Measurements from ENCODE around the gene PHF2. TPM values are rescaled to one million over a fixed set of nuclear protein-coding genes. Genes with fewer than 3 reads are reported as not detected.

Gene PHF2
- total RNA-seq, 1 experiment from 2014 or later: 10.3 TPM

DNA sequence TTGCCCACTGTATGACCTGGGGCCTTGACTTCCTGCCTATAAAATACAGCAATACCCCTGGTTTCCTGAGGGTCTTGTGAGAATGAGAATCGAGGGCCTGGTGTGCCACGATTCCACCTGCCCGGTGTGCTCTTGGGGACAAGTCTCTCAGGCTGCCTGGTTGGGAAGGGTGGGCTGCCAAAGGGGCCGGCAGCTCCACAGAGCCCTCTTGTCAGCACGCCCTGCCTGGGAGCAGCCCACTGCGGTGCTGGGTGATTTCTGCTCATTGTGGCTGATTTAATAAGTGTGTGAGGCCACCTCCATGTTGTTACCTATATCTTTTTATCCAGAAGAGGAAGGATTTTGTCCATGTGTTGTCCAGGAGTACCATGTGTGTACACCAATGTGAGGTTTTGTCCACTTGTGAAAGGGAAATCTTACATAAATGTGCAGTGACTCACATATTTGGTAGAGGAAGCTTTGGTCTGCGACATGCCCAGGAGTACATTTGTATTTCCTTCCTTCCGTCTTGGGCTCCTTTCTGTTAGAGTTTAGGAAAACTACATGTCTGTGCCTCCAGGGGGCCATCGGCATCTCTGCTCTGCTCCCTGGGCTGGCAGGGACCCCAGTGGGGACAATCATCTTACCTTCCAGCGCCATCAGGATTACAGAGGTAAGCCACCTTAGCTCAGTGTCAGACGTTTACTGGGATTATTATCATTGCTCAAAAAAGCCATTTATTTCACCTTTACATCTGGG, 108.6 kb downstream of the PHF2 start:
- Histone ChIP-seq H3K36me3 (ENCODE audit: control insufficient read depth, insufficient read depth, low read length) (no peaks in the 10 kb centered on the region), H3K27me3 (replicated peaks; ENCODE audit: control insufficient read depth, insufficient read depth, low read length) (no peaks in the 10 kb centered on the region), H3K4me1 (no peaks in the 10 kb centered on the region), H3K9me3 (0 out of 2 replicates have a peak, but pooled peaks cover 7% of the 10 kb centered on the region), H3K4me3 (ENCODE audit: low read depth, low read length) (no peak overlapping the region)
- Mint-ChIP-seq H3K27me3 (ENCODE audit: insufficient read depth, unreplicated experiment) (no peaks in the 10 kb centered on the region), H3K9me3 (ENCODE audit: unreplicated experiment) (no peaks in the 10 kb centered on the region), H3K4me1 (ENCODE audit: low read depth, unreplicated experiment) (peaks cover 4% of the 10 kb centered on the region), H3K27ac (ENCODE audit: unreplicated experiment) (no peak overlapping the region), H3K36me3 (ENCODE audit: insufficient read depth, unreplicated experiment) (peaks cover 4% of the 10 kb centered on the region), H3K4me3 (ENCODE audit: unreplicated experiment) (no peak overlapping the region)
- CTCF ChIA-PET: no interaction called here
- POLR2A ChIA-PET: no interaction called here
- intact Hi-C loops (cut with micrococcal nuclease; ENCODE audit: unreplicated experiment): no loop called here
- BruUV-seq (replicated peaks): no TSS peak
- peak in 1 of 2 experiments; percentile 5 for DNase-seq
- TF ChIP-seq, protein P1, sequence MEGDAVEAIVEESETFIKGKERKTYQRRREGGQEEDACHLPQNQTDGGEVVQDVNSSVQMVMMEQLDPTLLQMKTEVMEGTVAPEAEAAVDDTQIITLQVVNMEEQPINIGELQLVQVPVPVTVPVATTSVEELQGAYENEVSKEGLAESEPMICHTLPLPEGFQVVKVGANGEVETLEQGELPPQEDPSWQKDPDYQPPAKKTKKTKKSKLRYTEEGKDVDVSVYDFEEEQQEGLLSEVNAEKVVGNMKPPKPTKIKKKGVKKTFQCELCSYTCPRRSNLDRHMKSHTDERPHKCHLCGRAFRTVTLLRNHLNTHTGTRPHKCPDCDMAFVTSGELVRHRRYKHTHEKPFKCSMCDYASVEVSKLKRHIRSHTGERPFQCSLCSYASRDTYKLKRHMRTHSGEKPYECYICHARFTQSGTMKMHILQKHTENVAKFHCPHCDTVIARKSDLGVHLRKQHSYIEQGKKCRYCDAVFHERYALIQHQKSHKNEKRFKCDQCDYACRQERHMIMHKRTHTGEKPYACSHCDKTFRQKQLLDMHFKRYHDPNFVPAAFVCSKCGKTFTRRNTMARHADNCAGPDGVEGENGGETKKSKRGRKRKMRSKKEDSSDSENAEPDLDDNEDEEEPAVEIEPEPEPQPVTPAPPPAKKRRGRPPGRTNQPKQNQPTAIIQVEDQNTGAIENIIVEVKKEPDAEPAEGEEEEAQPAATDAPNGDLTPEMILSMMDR (IDR thresholded peaks at IDR 0.05; ENCODE audit: insufficient read depth in 1 of 2, low read depth in 1 of 2, low read length in 1 of 2, severe bottlenecking in 1 of 2, unreplicated experiment in 1 of 2): peak in 1 of 2 experiments; percentile 22

DNA sequence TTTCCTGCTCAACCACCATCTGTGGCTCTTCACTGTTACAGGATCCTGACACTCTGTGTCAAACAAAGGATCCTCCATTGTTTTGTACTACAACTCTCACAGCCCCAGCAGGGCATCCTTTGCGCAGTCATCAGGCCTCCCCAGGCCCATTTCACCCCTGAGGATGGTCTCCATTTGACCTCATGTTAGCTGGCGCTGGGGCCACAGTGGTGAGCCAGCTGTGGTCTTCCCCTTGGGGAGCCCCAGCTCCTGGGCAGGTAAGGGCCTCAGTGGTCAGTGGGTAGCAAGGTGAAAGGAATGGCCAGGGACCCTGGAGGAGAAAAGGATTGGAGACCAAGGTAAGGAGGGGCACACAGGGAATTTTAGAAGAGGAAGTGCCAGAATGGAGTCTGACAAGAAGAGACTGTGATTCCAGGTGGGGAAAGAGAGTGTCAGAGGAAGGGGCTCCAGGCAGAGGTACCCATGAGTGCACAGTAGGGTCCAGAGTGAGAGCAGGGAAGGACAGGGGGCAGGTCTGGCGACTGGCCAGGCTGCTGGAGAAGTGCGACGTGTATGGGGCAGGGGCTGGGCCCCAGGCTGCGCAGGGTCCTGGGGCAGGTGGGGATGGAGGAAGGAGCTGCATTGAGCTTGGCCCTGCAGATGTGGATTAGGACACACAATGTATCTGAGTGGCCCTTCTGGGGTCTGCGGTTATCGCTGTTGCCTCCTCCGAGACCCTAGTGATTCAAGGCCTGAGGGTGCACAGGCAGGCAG, 109.9 kb downstream of the PHF2 start:
- Mint-ChIP-seq H3K27me3 (ENCODE audit: insufficient read depth, unreplicated experiment) (no peaks in the 10 kb centered on the region), H3K4me3 (ENCODE audit: unreplicated experiment) (no peak overlapping the region), H3K4me1 (ENCODE audit: low read depth, unreplicated experiment) (peaks cover 4% of the 10 kb centered on the region), H3K36me3 (ENCODE audit: insufficient read depth, unreplicated experiment) (peaks cover 4% of the 10 kb centered on the region), H3K27ac (ENCODE audit: unreplicated experiment) (no peak overlapping the region), H3K9me3 (ENCODE audit: unreplicated experiment) (peaks cover 9% of the 10 kb centered on the region)
- Histone ChIP-seq H3K4me3 (ENCODE audit: low read depth, low read length) (no peak overlapping the region), H3K9me3 (peaks cover 7% of the 10 kb centered on the region; the same call in 1 of the 2 replicates), H3K36me3 (ENCODE audit: control insufficient read depth, insufficient read depth, low read length) (no peaks in the 10 kb centered on the region), H3K27me3 (replicated peaks; ENCODE audit: control insufficient read depth, insufficient read depth, low read length) (no peaks in the 10 kb centered on the region), H3K4me1 (no peaks in the 10 kb centered on the region)
- ChIA-PET CTCF (no interaction called here), POLR2A (no interaction called here)
- TF ChIP-seq, protein P1 (IDR thresholded peaks at IDR 0.05; ENCODE audit: insufficient read depth in 1 of 2, low read depth in 1 of 2, low read length in 1 of 2, severe bottlenecking in 1 of 2, unreplicated experiment in 1 of 2): no peak
- no TSS peak for BruUV-seq (replicated peaks)
- intact Hi-C loops (cut with micrococcal nuclease; ENCODE audit: unreplicated experiment): no loop called here
- DNase-seq: peak in 1 of 2 experiments; percentile 6

DNA sequence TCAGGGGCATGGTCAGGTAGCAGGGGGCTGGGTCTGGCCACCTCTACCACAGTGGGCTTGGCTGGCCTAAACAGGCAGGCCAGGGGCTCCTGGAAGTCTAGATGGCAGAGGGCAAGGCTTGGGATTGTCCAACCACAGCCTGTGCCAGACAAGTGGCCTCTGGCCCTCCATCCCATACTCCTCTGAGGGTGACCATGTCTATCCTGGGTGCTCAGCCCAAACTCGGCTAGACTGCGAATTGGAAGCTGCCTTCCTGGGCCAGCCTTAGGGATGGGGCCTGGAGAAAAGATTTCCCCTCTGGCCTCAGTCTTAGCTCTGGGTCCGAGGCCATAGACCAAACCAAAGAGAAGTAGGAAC, 110.5 kb downstream of the PHF2 start:
- intact Hi-C loops (cut with micrococcal nuclease; ENCODE audit: unreplicated experiment): no loop called here
- no TSS peak for BruUV-seq (replicated peaks)
- ChIA-PET CTCF (no interaction called here), POLR2A (no interaction called here)
- TF ChIP-seq, protein P1 (IDR thresholded peaks at IDR 0.05; ENCODE audit: insufficient read depth in 1 of 2, low read depth in 1 of 2, low read length in 1 of 2, severe bottlenecking in 1 of 2, unreplicated experiment in 1 of 2): no peak
- Histone ChIP-seq H3K9me3 (peaks cover 7% of the 10 kb centered on the region; the same call in 1 of the 2 replicates), H3K4me1 (no peaks in the 10 kb centered on the region), H3K27me3 (replicated peaks; ENCODE audit: control insufficient read depth, insufficient read depth, low read length) (no peaks in the 10 kb centered on the region), H3K4me3 (ENCODE audit: low read depth, low read length) (no peak overlapping the region), H3K36me3 (ENCODE audit: control insufficient read depth, insufficient read depth, low read length) (no peaks in the 10 kb centered on the region)
- Mint-ChIP-seq H3K27me3 (ENCODE audit: insufficient read depth, unreplicated experiment) (no peaks in the 10 kb centered on the region), H3K27ac (ENCODE audit: unreplicated experiment) (no peak overlapping the region), H3K9me3 (ENCODE audit: unreplicated experiment) (peaks cover 9% of the 10 kb centered on the region), H3K4me3 (ENCODE audit: unreplicated experiment) (no peak overlapping the region), H3K36me3 (ENCODE audit: insufficient read depth, unreplicated experiment) (peaks cover 2% of the 10 kb centered on the region), H3K4me1 (ENCODE audit: low read depth, unreplicated experiment) (peaks cover under 1% of the 10 kb centered on the region)
- peak in 1 of 2 experiments; percentile 2 for DNase-seq
